Hematopoietic multipotent progenitor cell treated with erythropoietin and hydrocortisone succinate and interleukin-3 and kit ligand, for 15 days (in vitro differentiated cells): ENCODE measurements around the gene WNT7A.
A peak's percentile ranks its signal among the peaks of the same experiment; 100 is the strongest.

ENCODE experiments used
- DNase-seq: peaks from one replicate; pipeline ENCODE4 v3.0.0-alpha.2; 2015; ENCODE audit warnings: low spot score

The WNT7A gene

DNA sequence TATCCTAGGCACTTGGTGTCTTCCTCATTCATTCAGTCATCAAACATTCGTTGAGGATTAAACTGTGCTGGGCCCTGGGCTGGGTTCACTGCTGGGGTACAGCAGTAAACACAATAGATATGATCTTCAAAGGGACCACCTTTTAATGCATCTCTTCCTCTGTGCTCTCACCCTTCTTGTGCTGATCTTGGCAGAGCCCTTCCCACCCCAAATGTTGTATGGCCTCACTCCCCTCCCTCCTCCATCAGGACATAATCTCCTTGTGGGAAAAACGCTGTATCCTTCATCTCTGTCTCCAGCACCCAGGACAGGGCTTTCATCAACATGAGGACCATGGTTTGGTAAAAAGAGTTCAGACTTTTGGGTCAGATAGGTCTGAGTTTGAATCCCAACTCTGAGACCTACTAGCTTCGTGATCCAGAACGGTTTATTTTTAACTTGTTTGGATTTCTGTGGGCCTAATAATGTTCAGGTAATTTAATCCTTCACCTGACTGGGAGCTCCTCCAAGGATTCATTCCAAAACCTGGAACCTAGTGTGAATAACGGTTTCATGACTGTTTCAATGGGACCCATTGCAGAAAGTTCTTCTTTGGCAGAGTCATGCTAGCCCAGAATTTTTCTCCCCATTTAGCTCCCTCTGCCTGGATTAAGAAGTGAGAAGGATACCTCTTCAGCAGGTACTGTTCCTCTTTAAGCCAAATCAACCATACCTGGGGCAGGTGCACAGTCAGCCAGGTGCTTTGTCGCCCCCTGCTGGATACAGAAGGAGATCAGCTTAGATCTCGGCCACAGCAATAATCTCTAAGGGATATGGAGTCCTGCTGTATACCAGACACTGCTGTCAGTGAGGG is 5.2 kb upstream of the WNT7A start:
- DNase-seq = peak; percentile 47

DNA sequence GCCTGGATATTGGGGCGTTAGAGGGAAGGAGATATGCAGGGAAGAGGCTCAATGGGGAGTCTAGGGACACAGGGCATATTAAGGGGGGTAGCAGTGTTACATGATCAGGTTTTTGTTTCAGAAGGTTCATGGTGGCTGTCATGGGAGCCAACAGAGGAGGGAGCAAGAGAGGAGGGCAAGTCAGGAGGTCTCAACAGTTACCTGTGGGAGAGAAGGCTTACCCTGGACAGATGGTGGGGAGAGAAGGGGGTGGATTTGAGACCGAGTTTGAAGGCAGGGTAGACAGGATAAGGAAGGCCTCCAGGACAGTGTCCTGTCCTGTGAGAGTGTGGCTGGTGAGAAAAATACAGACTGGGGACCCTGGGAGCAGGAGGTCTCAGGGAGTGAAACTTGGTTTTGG is 3.8 kb upstream of the WNT7A start:
- no peak for DNase-seq

DNA sequence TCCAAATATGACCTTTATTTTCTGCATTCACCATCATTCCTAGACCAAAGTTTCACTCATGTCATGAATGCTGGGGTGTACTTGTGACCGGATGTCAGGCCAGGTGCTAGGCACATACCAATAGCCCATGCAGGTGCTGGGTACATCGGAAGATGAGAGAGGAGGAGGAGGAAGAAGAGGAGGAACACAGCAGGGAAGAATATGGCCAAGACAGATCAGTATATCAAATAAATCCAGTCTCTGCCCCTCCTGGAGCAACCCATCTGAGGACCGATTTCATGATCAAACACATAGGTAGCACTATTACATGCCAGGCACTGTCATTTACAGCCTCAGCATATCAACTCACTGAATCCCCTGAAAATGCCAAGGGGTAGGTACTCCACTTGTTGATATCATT is 3.0 kb upstream of the WNT7A start:
- DNase-seq = no peak

DNA sequence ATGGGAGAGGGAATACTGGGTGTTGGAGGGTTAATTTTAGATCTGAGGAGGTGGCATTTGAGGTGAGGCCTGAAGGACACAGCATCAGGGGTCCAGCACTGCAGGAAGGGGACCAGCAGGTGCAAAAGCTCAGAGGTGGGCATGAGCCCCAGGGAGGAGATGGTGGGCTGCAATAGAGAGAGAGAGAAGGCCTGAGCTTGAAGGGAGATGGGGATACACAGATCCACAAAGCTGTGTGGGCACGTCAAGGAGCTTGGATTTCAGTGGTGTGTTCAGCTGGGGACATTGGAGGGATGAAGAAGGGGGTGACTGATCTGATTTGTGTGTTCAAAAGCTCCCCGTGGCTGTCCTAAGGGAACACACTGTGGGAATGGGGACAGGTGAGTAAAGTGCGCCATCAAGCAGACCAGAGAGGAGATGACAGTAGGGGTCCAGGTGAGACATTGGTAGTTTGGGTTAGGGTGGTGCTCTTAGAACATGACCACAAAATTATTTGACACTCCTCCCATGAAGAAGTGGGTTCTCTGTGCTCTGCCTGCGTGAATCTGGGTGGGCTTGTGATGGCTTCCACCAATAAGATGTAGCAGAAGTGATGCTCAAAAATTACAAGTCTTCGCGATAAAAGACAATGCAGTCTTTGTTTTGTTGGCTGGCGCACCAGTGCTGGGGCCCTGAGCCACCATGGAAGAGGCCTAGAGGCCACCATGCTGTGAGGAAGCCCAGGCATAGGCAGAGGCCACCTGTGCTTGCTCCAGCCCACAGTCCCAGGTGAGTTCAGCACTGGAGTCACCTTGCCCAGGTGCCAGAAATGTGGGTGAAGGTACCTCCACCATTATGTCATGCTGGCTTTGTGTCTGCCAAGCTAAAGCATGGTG is 1.9 kb upstream of the WNT7A start:
- no peak for DNase-seq

DNA sequence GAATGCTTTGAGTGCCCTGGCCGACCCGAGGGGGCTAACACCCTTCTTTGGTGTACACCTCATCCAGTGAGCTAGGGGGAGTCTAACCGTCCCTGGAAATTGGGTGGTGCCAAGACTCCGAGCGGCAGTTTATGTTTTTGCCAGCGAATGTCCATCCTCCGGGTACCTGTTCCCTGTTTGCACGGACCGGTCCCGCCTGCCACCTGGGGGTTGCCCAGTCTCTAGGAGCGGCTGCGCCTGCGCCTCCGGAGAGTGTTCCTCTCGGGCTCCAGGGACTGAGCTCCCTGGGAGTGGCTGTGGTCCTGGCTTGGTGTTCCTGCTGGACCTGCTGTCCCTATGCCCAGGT is 913 bp upstream of the WNT7A start:
- DNase-seq = no peak

DNA sequence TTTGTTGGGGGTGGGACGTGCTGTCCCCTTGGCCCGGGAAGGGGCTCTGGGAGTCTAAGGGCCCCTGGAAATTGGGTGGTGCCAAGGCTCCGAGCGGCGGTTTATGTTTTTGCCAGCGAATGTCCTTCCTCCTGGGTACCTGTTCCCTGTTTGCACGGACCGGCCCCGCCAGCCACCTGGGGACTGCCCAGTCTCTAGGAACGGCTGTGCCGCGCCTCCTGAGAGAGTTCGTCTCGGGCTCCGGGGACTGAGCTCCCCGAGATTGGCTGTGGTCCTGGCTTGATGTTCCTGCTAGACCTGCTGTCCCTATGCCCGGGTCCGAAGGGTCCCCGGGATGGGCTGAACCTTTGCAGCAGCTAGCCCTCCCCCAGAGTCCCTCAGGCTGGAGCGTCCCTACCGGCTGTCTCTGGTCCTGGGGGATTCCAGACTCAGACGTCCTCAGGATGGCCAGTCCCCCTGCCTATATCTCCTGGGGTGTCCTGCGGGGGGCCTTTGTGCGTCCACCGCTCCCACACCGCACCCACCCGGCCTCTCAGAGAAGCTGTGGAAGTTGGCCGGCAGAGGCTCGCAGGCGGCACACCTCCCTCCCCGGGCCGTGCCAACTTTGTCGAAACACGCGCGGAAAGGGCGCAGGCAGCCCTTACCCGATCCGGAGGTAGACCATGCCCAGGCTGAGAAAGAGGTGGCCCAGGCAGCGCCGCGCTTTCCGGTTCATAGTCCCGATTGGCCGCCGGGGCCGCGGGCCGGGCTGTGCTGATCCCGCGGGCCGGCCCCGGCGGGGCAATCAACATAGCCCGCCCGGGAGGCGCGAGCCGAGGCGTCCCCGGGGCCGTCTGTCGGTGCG is 547 bp downstream of the WNT7A start:
- no peak for DNase-seq

DNA sequence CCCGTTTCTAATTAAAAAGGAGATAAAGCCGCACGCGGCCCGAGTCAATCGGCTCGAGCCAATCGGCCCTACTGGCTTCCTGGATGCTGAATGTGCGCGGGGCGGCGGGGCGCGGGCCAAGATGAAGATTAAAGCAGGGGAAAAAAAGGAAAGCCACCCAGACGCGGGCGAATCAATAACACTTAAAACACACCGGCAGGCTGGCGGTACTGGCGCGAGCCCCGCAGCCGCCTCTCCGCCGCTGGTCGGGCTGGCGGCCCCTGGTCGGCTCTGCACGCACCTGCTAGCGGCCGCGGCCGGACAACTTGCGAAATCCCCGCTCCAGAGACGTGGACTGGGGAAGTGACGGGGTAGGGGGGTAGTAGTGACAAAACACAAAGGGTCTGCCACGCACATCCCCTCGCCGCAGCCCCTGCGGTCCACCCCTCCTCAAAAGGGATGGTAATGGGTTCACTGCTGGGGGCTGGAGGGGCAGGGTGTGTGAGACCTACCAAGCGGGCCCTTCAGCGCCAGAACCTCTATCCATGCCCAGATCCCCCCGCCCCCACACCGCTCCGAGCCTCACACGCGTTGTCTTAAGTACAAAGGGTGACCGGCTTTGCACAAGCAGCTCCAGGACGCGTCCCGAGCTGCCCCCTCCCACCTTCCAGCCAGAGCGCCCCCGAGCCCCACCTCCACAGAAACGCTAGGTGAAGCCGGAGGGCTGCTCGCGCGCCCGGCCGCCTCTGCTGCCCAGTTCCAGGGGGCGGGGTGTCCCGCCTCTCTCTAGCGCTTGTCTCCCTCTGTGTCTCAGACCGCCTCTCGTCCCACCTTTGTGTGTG is 1.4 kb downstream of the WNT7A start:
- no peak for DNase-seq

DNA sequence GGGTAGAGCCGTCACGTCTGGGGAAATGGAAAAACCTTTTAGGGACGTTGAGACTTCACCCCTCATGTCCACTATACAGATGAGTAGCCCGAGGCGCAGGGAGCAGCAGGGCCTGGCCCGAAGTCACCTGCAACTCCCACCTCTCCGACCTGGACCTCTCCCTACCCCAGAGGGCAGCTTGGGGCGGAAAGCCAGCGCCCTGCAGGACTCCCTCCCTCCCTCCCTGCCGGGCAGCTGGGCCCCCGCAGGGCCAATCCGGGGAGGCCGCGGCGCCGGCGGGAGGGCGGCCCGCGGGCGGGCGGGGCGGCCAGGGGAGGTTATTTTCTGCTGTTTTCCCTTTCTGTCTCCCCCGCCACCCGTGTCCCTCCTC is 2.0 kb downstream of the WNT7A start:
- DNase-seq = no peak

DNA sequence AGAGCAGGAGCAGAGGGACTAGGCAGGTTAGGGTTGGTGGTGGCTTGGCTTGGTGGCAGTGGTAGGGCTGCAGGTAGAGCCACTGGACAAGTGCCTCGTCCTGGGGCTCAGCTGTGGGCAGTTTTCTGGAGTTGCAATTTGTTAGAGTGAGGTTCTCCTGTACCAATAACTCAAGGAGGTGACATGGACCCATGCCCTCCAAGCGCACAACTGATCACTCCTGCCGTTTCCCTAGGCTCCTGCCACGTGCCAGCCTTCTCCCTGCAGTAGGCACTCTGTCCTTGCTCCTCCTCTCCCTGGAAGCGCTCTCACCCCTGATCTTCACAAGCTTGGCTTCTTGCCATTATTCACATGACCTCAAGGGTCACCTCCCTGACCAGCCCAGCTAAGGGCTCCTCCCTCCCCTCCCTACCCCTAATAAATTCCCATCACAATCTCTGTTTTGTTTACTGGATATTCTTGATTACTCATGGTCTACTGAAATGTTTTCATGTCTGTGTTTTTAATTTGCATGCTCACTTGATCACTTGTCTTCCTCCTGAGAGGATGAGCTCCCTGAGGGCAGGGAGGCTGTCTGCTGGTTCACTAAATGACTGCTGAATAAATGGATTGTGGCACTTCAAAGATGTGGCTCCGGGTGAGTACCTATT is 3.3 kb downstream of the WNT7A start:
- no peak for DNase-seq

DNA sequence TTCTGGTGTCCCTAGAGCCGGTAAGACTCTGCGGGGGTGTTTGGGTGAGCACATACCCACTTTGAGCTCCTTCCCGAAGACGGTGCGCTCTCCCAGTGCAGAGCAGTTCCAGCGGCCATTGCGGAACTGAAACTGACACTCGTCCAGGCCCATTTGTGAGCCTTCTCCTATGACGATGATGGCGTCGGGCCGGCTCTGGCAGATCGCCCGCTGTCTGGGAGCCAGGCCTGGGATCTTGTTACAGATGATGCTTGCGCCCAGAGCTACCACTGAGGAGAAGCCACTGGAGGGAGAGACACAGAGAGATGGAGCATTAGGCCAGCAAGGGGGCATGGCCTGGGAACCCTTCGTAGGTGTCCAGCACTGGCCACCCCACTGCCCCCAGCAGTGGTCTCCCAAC is 5.0 kb downstream of the WNT7A start:
- DNase-seq = no peak

DNA sequence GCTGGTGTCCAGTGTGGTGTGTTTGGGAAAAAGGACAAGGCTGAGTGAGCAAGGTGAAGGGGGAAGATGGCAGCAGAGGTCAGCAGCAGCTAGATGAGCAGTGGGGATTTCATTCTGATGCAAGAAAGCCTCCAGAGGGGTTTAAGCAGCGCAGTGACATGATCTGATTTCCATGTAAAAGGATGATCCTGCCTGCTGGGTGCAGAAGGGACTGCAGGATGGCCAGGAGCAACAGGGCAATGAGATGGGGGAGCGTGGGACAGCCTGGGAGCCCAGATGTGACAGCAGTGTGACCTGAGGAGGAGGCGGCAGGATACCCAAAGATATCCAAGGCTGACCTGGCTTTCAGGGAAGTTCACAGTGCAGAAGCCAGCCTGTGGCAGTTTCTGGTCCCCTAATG is 6.1 kb downstream of the WNT7A start:
- no peak for DNase-seq

DNA sequence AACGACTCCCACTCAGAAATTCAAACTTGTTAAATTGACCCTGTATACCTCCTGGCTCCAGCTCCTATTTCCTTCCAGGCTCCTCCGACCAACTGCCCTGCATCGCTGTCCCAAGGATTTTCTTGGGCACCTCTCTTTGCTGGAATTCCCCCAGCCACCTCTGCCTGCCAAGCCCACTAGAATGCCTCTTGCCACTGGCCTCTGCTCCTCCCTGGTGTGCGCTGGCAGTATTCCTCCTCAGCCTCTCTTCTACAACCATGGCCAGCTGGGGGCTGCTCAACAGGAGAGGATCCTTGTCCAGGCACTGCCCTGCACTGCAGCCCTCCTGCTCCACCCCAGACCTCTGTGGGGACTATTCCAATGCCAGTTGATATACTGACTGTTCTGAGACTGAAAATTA is 7.4 kb downstream of the WNT7A start:
- DNase-seq = no peak

DNA sequence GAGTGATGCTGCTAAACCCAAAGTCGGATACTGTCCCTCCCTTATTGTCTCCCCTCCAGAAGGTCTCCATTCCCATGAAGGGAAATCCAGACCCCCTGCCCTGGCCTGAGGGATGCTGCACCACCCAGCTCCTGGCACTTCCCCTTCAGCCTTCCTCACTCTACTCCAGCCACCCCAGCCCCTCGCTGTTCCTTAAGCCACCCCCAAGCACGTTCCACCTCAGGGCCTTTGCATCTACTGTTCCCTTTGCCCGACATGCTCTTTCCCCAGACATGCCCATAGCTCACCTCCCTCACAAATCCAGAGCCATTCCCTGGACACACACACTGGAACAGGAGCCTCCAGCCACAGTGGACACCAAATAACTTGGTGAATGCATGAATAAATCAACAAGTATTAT is 8.1 kb downstream of the WNT7A start:
- no peak for DNase-seq

DNA sequence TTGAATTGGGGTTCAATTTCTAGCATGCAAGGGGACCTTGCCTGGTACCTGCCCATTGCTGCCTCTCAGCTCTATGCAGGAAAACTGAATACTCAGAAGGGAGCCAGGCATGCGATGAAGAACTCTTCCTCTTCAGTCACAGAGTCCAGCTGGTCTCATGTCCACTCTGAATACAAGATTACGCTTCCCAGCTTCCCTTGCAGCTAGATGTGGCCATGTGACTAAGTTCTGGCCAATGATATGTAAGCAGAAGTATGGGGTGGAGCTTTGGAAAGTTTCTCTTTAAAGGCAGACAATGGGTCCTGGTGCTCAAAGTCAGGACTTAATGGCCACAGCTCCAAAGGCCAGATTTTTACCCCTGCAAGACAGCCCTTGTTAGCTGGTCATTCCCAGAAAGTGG is 9.0 kb downstream of the WNT7A start:
- DNase-seq = no peak

DNA sequence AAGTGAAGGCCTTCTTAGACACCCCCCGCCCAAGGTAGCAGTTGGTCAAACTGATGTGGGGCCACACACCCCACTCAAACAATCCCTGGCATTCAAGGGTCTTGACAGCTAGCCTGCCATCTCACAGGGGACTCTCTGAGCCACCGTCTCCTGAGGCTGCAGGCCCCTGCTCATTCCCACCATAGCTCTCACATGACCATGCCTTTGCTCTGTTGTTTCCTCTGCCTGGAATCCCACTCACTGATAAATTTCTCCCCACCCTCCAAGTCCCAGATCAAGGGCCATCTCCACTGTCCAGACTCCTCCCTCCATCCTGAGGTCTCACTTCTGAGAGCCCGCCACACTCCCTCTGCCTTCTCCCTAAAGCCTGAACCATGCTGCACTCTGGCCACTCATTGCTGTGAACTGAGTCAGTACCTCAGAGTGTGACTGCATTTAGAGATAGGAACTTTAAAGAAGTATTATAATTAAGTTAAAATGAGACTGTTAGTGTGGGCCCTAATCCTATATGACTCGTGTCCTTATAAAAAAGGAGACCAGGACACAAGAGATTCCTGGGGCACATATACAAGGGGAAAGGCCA is 10.0 kb downstream of the WNT7A start:
- DNase-seq = no peak

DNA sequence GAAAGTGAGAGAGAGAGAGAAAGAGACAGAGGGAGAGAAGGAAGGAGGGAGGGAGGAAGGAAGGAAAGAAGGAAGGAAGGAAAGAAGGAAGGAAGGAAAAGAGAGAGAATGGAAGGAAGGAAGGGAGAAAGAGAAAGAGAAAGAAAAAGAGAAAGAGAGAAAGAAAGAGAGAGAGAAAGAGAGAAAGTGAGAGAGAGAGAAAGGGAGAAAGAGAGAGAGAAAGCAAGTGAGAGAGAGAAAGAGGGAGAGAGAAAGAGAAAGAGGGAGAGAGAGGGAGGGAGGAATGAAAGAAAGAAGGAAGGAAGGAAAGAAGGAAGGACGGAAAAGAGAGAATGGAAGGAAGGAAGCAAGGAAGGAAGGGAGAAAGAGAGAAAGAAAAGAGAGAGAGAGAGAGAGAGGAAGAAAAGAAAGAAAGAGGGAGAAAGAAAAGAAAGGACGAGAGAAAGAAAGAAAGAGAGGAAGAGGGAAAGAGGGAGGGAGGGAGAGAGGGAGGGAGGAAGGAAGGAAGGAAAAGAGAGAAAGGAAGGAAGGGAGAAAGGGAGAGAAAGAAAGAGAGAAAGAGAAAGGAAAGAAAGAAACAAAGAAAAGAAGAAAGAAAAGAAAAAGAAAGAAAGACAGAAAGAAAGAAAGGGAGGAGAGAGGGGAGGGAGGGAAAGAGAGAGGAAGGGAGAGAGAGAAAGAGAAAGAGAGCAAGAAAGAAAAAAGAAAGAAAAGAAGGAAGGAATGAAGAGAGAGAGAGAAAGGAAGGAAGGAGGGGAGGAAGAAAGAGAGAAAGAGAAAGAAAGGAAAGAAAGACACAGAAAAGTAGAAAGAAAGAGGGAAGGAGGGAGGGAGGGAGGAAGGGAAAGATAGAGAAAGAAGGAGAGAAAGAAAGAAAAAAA is 10.8 kb downstream of the WNT7A start:
- no peak for DNase-seq

DNA sequence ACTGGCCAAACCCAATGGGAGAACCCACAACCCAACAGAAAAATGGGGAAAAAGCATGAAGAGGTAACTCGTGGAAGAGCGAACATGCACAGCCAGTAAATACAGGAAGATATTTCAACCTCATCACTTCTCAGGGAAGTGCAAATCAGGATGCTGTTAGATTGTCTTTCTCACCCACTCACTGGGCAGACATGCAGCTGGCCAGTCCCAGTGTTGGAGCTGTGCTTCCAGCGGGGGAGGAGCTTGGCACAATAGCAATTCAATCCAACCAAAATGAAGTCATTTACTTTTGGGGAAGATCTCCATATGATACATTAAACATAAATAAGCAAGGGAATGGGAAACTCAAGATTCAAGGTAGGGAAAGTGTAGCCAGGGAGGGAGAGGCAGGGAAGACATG is 12.1 kb downstream of the WNT7A start:
- DNase-seq = no peak

DNA sequence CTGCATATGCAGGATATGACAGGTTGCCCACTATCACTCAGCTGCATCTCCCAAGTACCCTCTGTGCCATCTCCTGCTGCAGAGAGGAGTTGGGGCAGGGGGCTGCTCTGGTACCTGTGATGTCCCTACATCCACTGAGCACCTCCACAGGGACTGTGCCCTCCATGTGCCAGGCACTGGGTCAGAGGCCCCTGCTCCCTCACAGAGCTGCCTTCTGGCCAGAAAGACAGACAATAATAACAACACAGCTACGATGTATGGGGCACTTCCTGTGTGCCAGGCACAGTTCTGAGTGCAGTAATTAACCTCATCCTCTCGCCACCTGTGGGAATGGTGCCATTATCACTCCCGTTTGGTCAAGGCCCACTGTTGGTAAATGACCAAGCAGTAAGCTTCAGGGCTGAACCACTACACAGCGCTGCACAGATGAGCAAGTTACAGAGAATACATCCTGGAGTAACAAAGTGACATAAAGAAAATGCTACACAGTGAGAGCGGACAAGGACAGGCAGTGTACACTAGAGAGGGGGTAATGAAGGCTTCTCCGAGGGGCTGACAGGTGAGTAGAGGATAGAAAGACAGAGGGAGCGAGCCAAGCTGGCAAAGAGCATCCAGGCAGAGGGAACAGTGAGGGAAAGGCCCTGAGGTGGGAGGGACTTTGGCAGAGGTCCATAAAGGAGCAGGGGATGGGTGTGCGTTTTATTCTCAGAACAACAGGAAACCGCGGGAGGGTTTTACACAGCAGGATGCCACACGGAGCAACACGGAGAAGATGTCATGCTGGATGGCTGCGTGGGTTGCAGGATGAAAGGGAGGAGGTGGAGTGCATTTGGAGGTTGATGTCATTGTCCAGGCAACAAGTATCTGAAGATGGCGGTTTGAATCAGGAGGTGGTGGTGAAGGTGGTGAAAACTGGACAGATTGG is 13.6 kb downstream of the WNT7A start:
- no peak for DNase-seq

DNA sequence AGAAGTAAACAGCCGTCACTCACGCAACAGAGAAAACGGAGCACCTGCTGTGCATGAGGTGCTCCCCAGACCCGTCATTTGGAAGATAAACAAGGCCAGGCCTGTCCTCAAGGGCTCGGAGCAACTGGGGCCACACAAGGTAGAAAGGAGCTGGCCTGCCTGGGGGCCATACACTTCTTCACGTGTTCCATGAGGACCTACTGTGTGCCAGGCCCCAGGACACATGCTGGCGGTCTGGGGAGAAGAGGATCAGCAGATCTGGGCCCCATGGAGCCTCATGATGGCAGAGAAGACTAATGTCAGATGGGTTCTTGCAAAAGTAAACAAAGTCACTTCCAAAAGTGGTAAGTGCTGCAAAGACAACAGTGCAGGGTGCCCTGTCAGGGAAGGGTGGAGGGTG is 14.3 kb downstream of the WNT7A start:
- DNase-seq = no peak
